ENCODE data around the gene DCANP1. TPM values are rescaled to one million over a fixed set of nuclear protein-coding genes. Genes with fewer than 3 reads are reported as not detected.

The DCANP1 gene
- total and polyA plus RNA-seq, 5 donors from 2014 or later: not detected

DNA sequence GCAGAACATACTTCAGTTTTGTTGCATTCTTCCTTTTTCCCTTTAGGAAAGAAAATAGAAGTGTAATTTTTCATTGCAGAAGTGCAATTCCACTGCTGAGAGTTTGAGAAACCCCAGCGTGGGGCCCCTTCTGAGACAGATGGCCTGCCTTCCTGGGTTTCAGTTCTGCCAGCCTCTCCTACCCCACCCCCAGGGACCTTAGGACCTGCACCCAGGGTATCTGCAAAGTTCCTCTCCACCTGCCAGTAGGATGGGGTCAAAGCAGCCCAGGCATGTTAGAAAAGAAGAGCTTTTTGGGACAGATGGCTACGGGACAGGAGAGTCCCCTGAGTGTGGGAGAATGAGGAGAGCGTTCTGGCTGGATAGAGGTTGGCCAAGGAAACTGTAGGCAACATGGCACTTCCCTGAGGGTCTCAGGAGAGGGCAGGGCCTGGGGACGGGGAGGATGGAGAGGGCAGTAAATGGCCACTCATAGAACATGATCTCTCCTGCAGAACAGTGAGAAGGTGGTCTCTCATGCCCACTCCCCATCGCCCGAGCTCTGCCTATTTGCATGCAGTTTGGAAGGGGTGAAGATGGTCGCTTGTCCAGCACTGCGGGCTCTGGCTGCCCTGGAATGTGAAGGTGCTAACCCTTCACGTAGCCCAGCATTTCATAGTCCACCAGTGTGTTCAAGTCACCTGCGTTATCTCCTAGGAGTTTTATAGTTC, 5.3 kb upstream of the DCANP1 start, which contains the start of gene TIFAB:
TSS of gene TIFAB (minus strand) at position 31 of the 710 bp plus-strand sequence. CDS start 2,412 bp downstream, outside the sequence.
- Mint-ChIP-seq H3K4me1 (no peaks in the 10 kb centered on the region), H3K36me3 (no peaks in the 10 kb centered on the region), H3K9me3 (no peaks in the 10 kb centered on the region), H3K27ac (no peak within 1 kb of the TSS), H3K4me3 (no peak within 1 kb of the TSS), H3K27me3 (peaks cover 27% of the 10 kb centered on the region)
- H3K27ac ChIP-seq (ENCODE audit: insufficient read depth, low read length, poor library complexity, severe bottlenecking): no peak within 1 kb of the TSS
- no peak within 1 kb of the TSS for H3K4me3 ChIP-seq (ENCODE audit: low read depth, low read length)
- no peaks in the 10 kb centered on the region for H3K9me3 ChIP-seq (ENCODE audit: control insufficient read depth in 2 of 2, low read length in 2 of 2)
- no peaks in the 10 kb centered on the region for H3K4me1 ChIP-seq (ENCODE audit: control insufficient read depth, insufficient read depth, low read length, poor library complexity, severe bottlenecking)
- DNase-seq: no peak
- no peaks in the 10 kb centered on the region for H3K36me3 ChIP-seq (ENCODE audit: control insufficient read depth, insufficient read depth, low read length)
- H3K27me3 ChIP-seq (ENCODE audit: control insufficient read depth, insufficient read depth, low read length): peaks cover 2% of the 10 kb centered on the region
- no peak for ATAC-seq (ENCODE audit: low read depth in 2 of 2)

- H3K27ac Mint-ChIP-seq: no peak overlapping the region
- H3K9me3 Mint-ChIP-seq: no peaks in the 10 kb centered on the region
- H3K27ac ChIP-seq (ENCODE audit: insufficient read depth, low read length, poor library complexity, severe bottlenecking): no peak overlapping the region
- no peaks in the 10 kb centered on the region for H3K9me3 ChIP-seq (ENCODE audit: control insufficient read depth in 2 of 2, low read length in 2 of 2)
- no peak for DNase-seq
- H3K36me3 ChIP-seq (ENCODE audit: control insufficient read depth, insufficient read depth, low read length): no peaks in the 10 kb centered on the region
- H3K27me3 Mint-ChIP-seq: peaks cover 25% of the 10 kb centered on the region
- H3K4me3 Mint-ChIP-seq: no peak overlapping the region
- no peak overlapping the region for H3K4me3 ChIP-seq (ENCODE audit: low read depth, low read length)
- peaks cover 3% of the 10 kb centered on the region for H3K27me3 ChIP-seq (ENCODE audit: control insufficient read depth, insufficient read depth, low read length)
- H3K36me3 Mint-ChIP-seq: no peaks in the 10 kb centered on the region
- H3K4me1 ChIP-seq (ENCODE audit: control insufficient read depth, insufficient read depth, low read length, poor library complexity, severe bottlenecking): no peaks in the 10 kb centered on the region
- no peak for ATAC-seq (ENCODE audit: low read depth in 2 of 2)
- H3K4me1 Mint-ChIP-seq: no peaks in the 10 kb centered on the region
Observed at GRCh38 chr5:135451581-135452320, 4.6 kb upstream of the DCANP1 start.

DNA sequence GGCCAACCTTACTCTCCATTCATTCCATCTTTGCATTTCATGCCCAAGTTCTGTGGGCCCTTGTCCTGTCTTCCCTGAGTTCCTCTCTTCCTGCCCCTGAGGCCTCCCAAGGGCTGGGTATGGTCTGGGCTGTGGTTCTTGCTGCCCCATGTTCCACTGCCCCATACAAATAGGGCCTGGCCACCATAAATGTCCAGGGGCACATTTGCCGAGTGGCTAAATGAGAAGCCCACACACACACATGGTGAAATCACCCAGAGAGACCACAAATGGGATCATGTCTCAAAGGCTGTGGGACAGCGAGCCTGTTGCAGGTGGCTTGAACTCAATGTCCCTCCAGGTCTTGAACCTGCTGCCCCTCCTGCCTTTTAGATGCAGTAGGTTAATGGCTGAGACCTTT, 3.8 kb upstream of the DCANP1 start:
- Mint-ChIP-seq H3K36me3 (no peaks in the 10 kb centered on the region), H3K4me1 (no peaks in the 10 kb centered on the region), H3K27me3 (peaks cover 25% of the 10 kb centered on the region), H3K4me3 (no peak overlapping the region), H3K9me3 (no peaks in the 10 kb centered on the region), H3K27ac (no peak overlapping the region)
- ATAC-seq (ENCODE audit: low read depth in 2 of 2) (no peak), DNase-seq (no peak)
- Histone ChIP-seq H3K27me3 (ENCODE audit: control insufficient read depth, insufficient read depth, low read length) (peaks cover 3% of the 10 kb centered on the region), H3K4me1 (ENCODE audit: control insufficient read depth, insufficient read depth, low read length, poor library complexity, severe bottlenecking) (no peaks in the 10 kb centered on the region), H3K36me3 (ENCODE audit: control insufficient read depth, insufficient read depth, low read length) (no peaks in the 10 kb centered on the region), H3K9me3 (ENCODE audit: control insufficient read depth in 2 of 2, low read length in 2 of 2) (no peaks in the 10 kb centered on the region), H3K4me3 (ENCODE audit: low read depth, low read length) (no peak overlapping the region), H3K27ac (ENCODE audit: insufficient read depth, low read length, poor library complexity, severe bottlenecking) (no peak overlapping the region)

- Histone ChIP-seq H3K27ac (ENCODE audit: insufficient read depth, low read length, poor library complexity, severe bottlenecking) (no peak overlapping the region), H3K36me3 (ENCODE audit: control insufficient read depth, insufficient read depth, low read length) (no peaks in the 10 kb centered on the region), H3K27me3 (ENCODE audit: control insufficient read depth, insufficient read depth, low read length) (peaks cover 5% of the 10 kb centered on the region), H3K9me3 (ENCODE audit: control insufficient read depth in 2 of 2, low read length in 2 of 2) (no peaks in the 10 kb centered on the region), H3K4me3 (ENCODE audit: low read depth, low read length) (no peak overlapping the region), H3K4me1 (ENCODE audit: control insufficient read depth, insufficient read depth, low read length, poor library complexity, severe bottlenecking) (no peaks in the 10 kb centered on the region)
- Mint-ChIP-seq H3K27ac (no peak overlapping the region), H3K4me3 (no peak overlapping the region), H3K9me3 (no peaks in the 10 kb centered on the region), H3K36me3 (no peaks in the 10 kb centered on the region), H3K27me3 (peaks cover 20% of the 10 kb centered on the region), H3K4me1 (no peaks in the 10 kb centered on the region)
- ATAC-seq (ENCODE audit: low read depth in 2 of 2): no peak
- no peak for DNase-seq
Observed at GRCh38 chr5:135450336-135450735, 3.2 kb upstream of the DCANP1 start.

GRCh38 chr5:135449644-135450043, 2.5 kb upstream of the DCANP1 start:
- H3K27ac Mint-ChIP-seq: no peak overlapping the region
- H3K9me3 Mint-ChIP-seq: no peaks in the 10 kb centered on the region
- H3K4me1 Mint-ChIP-seq: no peaks in the 10 kb centered on the region
- ATAC-seq (ENCODE audit: low read depth in 2 of 2) (no peak), DNase-seq (no peak)
- Histone ChIP-seq H3K4me1 (ENCODE audit: control insufficient read depth, insufficient read depth, low read length, poor library complexity, severe bottlenecking) (no peaks in the 10 kb centered on the region), H3K9me3 (ENCODE audit: control insufficient read depth in 2 of 2, low read length in 2 of 2) (no peaks in the 10 kb centered on the region), H3K27ac (ENCODE audit: insufficient read depth, low read length, poor library complexity, severe bottlenecking) (no peak overlapping the region), H3K36me3 (ENCODE audit: control insufficient read depth, insufficient read depth, low read length) (no peaks in the 10 kb centered on the region), H3K27me3 (ENCODE audit: control insufficient read depth, insufficient read depth, low read length) (peaks cover 5% of the 10 kb centered on the region), H3K4me3 (ENCODE audit: low read depth, low read length) (no peak overlapping the region)
- H3K36me3 Mint-ChIP-seq: no peaks in the 10 kb centered on the region
- H3K4me3 Mint-ChIP-seq: no peak overlapping the region
- peaks cover 20% of the 10 kb centered on the region for H3K27me3 Mint-ChIP-seq

- Mint-ChIP-seq H3K9me3 (no peaks in the 10 kb centered on the region), H3K27ac (no peak overlapping the region), H3K4me1 (no peaks in the 10 kb centered on the region), H3K36me3 (no peaks in the 10 kb centered on the region), H3K27me3 (peaks cover 17% of the 10 kb centered on the region), H3K4me3 (no peak overlapping the region)
- no peaks in the 10 kb centered on the region for H3K9me3 ChIP-seq (ENCODE audit: control insufficient read depth in 2 of 2, low read length in 2 of 2)
- no peak for DNase-seq
- no peaks in the 10 kb centered on the region for H3K4me1 ChIP-seq (ENCODE audit: control insufficient read depth, insufficient read depth, low read length, poor library complexity, severe bottlenecking)
- no peak overlapping the region for H3K27ac ChIP-seq (ENCODE audit: insufficient read depth, low read length, poor library complexity, severe bottlenecking)
- H3K36me3 ChIP-seq (ENCODE audit: control insufficient read depth, insufficient read depth, low read length): no peaks in the 10 kb centered on the region
- no peak overlapping the region for H3K4me3 ChIP-seq (ENCODE audit: low read depth, low read length)
- peaks cover 5% of the 10 kb centered on the region for H3K27me3 ChIP-seq (ENCODE audit: control insufficient read depth, insufficient read depth, low read length)
- ATAC-seq (ENCODE audit: low read depth in 2 of 2): peak in 1 of 2 donors; percentile 7
Observed at GRCh38 chr5:135448791-135449507, 1.8 kb upstream of the DCANP1 start.

DNA sequence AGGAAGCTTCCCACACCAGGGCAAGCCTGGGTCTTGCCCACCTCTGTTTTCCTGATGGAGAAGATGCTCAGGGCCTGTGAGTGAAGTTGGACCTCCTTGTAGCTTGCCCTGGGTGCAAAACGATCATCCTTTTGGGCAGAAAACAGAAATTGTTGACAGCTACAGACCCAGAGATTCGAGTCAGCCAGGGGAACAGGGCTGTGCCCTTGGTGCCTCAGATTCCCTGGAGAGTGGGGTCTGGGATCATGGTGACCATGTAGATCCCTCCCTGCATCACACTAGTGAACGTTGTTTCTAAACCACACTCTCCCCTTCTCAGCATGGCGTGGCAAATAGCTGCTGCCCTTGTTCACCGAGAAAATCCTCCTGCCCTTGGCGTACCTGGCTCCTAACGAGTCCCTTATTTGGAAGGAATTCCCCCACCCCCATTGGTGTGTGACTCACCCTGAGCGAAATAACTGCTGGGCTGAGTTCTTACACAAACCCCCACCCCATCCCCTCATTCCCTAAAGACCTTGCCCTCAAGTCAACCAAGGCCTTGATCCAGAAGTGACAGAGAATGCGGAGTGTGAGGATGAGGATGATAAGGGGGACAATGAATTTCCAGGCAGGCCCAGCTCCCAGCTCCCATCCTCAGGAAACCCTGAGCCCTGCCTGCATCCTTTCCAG, 1.1 kb upstream of the DCANP1 start:
- Mint-ChIP-seq H3K4me3 (no peak overlapping the region), H3K9me3 (no peaks in the 10 kb centered on the region), H3K27me3 (peaks cover 13% of the 10 kb centered on the region), H3K27ac (no peak overlapping the region), H3K36me3 (no peaks in the 10 kb centered on the region), H3K4me1 (no peaks in the 10 kb centered on the region)
- ATAC-seq (ENCODE audit: low read depth in 2 of 2): no peak
- no peak for DNase-seq
- H3K27me3 ChIP-seq (ENCODE audit: control insufficient read depth, insufficient read depth, low read length): peaks cover 5% of the 10 kb centered on the region
- H3K27ac ChIP-seq (ENCODE audit: insufficient read depth, low read length, poor library complexity, severe bottlenecking): no peak overlapping the region
- H3K36me3 ChIP-seq (ENCODE audit: control insufficient read depth, insufficient read depth, low read length): no peaks in the 10 kb centered on the region
- H3K4me1 ChIP-seq (ENCODE audit: control insufficient read depth, insufficient read depth, low read length, poor library complexity, severe bottlenecking): no peaks in the 10 kb centered on the region
- H3K4me3 ChIP-seq (ENCODE audit: low read depth, low read length): no peak overlapping the region
- no peaks in the 10 kb centered on the region for H3K9me3 ChIP-seq (ENCODE audit: control insufficient read depth in 2 of 2, low read length in 2 of 2)
